Activated CD8-positive, alpha-beta memory T cell treated with anti-CD3 and anti-CD28 coated beads, Interleukin-2, amount 50 U/mL, for 4 hours (primary cell): ENCODE data around the gene NFATC1.

Experiments
- DNase-seq: peaks from one replicate; pipeline ENCODE4 v3.0.0-alpha.2; 2020

Gene NFATC1

DNA sequence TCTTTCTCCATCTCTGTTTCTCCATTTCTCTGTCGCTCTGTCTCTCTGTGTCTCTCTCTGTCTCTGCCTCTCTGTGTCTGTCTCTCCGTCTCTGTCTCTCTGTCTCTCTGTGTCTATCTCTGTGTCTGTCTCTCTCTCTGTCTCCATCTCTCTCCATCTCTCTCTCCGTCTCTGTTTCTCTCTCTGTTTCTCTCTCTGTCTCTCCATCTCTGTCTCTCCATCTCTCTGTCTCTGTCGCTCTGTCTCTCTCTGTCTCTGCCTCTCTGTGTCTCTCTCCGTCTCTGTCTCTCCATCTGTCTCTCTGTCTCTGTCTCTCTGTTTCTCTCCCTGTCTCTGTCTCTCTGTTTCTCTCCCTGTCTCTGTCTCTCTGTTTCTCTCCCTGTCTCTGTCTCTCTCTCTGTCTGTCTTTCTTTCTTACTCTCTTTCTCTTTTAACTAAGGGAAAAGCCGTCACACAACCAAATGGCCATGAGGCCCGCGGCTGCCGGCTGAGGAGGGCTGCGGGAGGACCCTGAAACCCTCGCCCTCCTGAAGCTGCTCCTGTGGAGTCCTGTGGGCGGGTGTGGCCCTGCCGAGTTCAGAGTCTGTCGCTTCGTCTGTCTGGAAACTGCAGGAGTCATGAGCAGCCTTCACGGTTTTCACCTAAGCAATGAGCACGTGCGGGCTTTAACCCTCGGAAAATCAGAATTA lies 29.3 kb downstream of the NFATC1 start:
- DNase-seq, result no peak

- DNase-seq, result no peak
Measured at GRCh38 chr18:79425569-79425886, 29.8 kb downstream of the NFATC1 start.

GRCh38 chr18:79426376-79427300 lies 30.9 kb downstream of the NFATC1 start:
- no peak for DNase-seq

GRCh38 chr18:79427368-79428225 lies 31.9 kb downstream of the NFATC1 start:
- DNase-seq, result no peak

DNA sequence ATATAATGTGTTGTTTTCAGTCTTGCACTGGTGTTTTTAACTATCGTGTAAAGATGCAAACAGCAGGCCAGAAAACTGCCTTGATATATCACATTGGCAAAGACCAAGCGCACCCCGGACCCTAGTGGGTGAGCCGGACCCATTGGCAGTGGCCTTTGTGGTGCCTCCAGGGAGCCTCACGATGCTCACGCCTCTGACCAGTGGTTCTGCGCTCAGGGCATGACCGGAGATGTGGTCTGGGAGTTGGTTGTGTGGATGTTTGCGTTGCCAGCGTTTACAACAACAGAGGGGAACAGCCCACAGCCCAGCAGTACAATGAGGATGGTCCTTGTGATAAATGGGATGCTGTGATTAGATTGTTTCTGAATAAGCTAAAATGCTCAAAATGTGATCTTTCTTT lies 32.6 kb downstream of the NFATC1 start:
- no peak for DNase-seq

DNA sequence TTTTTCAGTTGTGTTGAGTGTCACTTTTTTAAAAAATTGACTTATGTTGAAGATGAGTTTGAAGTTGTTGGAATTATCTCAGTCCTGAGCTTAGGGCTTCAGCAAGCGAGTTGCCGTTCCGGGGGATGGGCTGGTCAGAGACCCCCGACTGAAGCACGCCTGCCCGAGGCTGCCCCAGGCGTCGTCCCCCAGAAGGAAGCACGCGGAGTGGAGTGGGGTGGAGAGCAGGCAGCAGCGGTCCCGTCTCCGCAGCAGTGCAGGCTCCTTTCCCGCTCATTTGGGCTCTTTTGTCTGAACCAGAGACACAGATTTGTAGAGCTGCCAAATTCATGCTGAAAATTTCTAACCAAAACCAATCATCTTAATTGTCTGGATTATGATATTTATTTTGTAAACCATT lies 33.7 kb downstream of the NFATC1 start:
- DNase-seq, result no peak

DNA sequence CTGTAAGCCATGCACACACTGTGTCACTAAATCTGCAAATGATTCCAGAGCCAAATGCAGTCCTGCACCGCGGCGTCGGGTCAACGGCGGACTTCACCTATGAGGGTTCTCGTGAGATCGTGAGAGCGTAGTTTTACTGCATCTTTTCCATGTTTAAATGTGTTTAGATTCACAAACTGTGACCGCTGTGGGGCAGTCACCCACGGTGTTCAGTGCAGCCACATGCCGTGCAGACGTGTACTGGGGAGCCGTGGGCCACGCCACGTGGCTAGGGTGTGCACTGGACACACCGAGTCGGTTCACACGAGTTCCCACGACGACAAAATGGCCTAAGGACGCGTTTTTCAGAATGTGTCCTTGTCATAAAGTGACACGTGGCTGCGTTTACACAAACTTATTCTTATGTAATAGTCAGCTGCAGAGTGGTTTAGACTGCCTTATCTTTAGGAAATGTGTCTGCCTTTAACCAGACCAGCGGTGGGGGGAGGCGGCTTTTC lies 34.1 kb downstream of the NFATC1 start:
- no peak for DNase-seq

DNA sequence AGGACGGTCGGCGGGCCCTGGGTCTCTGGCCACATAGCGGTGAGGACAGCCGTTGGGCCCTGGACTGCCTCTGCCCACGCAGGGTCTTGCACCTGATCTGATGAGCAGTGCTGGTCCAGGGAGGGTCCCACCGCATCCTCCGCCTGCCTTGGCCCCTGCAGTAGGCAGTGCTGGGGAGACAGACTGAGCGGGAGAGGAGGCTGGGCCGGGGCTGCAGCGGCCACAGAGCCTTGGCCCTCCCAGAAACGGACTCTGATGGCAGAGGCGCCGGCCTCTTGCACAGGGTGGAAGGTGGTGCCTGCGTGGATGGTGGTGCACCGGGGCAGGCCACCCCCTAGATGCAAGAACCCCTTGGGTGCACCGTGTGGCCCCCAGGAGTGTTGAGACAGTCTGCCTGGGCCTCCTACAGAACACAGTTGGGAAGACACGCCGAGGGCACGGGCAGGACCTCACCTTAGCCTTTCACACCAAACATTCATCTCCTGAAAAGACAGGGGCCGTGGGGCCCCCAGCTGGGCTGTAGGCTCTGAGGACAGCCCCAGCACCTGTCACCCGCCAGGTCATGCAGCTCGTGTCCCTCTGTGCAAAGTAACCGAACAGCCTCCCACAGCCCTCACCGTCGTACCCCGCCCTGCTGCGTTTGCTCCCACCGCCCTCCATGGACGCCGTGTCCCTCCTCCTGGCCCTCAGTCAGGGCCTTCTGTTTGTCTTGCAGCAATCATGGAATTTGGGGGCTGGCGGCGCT lies 36.8 kb downstream of the NFATC1 start:
- no peak for DNase-seq

- DNase-seq, result no peak
Measured at GRCh38 chr18:79433431-79433830, 37.7 kb downstream of the NFATC1 start.

GRCh38 chr18:79434607-79435401 lies 39.1 kb downstream of the NFATC1 start:
- DNase-seq, result no peak

GRCh38 chr18:79436556-79437275 lies 41.0 kb downstream of the NFATC1 start:
- DNase-seq, result no peak

DNA sequence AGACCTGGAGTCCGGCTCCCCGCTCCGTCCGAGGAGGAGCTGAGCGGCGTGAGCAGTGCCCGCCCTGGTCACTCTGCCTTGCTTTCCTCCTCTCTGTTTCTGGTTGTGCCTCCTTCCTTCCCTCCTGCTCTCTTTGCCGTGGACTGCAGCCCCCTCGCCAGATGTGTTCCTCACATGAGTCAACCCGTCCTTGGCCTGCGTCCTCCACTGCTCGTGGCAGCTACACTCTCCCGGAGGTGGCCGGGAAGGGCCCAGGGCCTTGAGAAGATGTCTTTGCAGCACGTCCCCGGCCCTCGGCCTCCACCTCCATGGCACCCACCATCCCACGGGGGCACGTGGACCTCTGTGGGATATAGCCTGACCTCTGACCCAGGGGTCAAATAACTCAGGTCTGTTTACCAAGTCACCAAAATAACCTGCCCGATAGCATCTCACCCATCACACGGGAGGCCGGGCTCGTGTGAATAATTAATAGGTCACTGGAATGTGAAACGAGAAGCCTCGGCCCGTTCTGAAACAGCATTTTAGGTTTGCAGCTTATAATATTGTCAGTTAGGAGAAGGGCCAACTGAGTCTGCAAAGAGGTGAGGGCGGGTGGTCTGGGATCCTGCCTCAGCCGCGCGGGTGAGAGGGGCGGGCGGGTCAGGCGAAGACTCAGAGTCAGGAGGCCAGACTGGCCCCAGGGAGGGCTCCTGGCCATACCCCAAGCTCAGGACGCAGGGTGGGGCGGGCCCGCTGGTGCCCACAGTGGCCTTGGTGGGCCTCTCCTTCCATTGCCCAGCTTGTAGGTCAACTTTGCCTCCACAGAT lies 42.6 kb downstream of the NFATC1 start:
- no peak for DNase-seq

DNA sequence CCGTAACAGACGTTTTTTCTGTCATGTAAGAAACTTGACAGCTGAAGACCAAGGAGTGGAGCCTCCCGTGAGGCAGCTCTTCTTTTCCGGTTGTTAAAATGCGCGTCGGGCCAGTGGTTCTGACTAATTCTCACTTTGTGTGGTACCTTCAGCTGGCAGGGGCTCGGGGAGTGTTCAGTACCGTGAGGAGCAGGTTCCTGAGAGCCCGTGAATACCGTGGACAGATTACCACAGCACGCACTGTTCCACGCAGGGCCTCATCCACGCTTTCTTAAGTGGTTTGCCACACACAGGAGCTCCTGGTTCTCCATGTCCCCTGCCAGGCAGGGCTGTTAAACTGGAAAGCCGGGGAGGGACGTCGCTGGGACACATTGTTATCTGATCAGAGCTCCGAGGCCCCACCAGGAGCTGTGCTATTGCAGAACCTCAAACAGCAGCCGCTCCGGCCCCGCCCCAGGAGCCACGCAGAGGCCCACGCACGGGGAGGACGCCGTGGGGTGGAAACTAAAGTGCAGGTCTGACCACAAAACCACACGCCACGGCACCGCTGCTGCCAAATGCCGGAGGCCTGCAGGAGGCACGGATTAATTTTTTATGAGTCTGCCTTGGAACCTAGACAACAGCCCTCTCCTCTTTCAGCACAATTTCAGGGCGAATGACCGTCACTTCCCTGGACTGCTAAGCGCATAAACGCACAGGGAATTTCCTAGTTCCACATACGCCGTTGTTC lies 43.3 kb downstream of the NFATC1 start:
- DNase-seq, result peak; percentile 54

GRCh38 chr18:79439628-79440023 lies 43.9 kb downstream of the NFATC1 start:
- DNase-seq, result no peak

GRCh38 chr18:79440316-79441110 lies 44.8 kb downstream of the NFATC1 start:
- no peak for DNase-seq

- no peak for DNase-seq
Measured at GRCh38 chr18:79441420-79441819, 45.7 kb downstream of the NFATC1 start.

- DNase-seq, result no peak
Measured at GRCh38 chr18:79442508-79443221, 46.9 kb downstream of the NFATC1 start.

GRCh38 chr18:79445221-79445620 lies 49.5 kb downstream of the NFATC1 start:
- DNase-seq, result no peak
